ENCODE measurements around the gene NTF3. TPM values are rescaled to one million over a fixed set of nuclear protein-coding genes. Genes with fewer than 3 reads are reported as not detected.

The NTF3 gene
- total and polyA plus RNA-seq, 2 of the 8 experiments (the other 6 are each of a cell fraction or from before 2014, with no cell fraction given) = 1.4 to 2.3 TPM

GRCh38 chr12:5391653-5392052 lies 40.3 kb upstream of the NTF3 start:
- no peak overlapping the region for H2BK12ac ChIP-seq (ENCODE audit: low read depth, low read length)
- no peak overlapping the region for H2AFZ ChIP-seq (ENCODE audit: low read length)
- POLR2A ChIA-PET (ENCODE audit: partially characterized antibody) = interaction anchor here (1.0 kb wide), 1 partner anchor 11 kb away, joined by 3 read pairs; no protein-coding TSS in a partner anchor
- no peak overlapping the region for H3K9ac ChIP-seq (replicated peaks in 1 of 4; ENCODE audit: extremely low read depth in 1 of 4, low read depth in 3 of 4, low read length in 3 of 4)
- DNase-seq (ENCODE audit: low read depth in 1 of 2, low spot score in 2 of 2) = no peak
- H4K8ac ChIP-seq (ENCODE audit: extremely low read depth, insufficient read depth, low read length) = no peak overlapping the region
- no peaks in the 10 kb centered on the region for H3K23me2 ChIP-seq (ENCODE audit: low read depth, low read length)
- H2BK5ac ChIP-seq (ENCODE audit: low read depth, low read length) = no peak overlapping the region
- no peak overlapping the region for H3K4ac ChIP-seq (replicated peaks; ENCODE audit: insufficient read length, low read depth, low read length)
- no peak overlapping the region for H2BK20ac ChIP-seq (ENCODE audit: low read length)
- H3K9me3 ChIP-seq (ENCODE audit: insufficient read depth in 2 of 2, low read depth in 1 of 2, low read length in 1 of 2) = no peaks in the 10 kb centered on the region
- no peaks in the 10 kb centered on the region for H4K20me1 ChIP-seq (replicated peaks in 1 of 2; ENCODE audit: control insufficient read depth in 1 of 2, insufficient read depth in 2 of 2, low read length in 2 of 2)
- H3K4me2 ChIP-seq (ENCODE audit: insufficient read depth in 1 of 2, low read depth in 2 of 2, low read length in 2 of 2) = no peak overlapping the region
- H2AK5ac ChIP-seq (ENCODE audit: low read depth, low read length) = no peak overlapping the region
- H3K14ac ChIP-seq (ENCODE audit: insufficient read length) = no peak overlapping the region
- no peak overlapping the region for H2BK120ac ChIP-seq (replicated peaks; ENCODE audit: low read depth, low read length)
- no peak for FAIRE-seq
- H3K18ac ChIP-seq (ENCODE audit: extremely low read depth, low read length) = no peak overlapping the region
- CTCF ChIA-PET (ENCODE audit: partially characterized antibody) = interaction anchor here (1.4 to 1.8 kb wide), 2 partner anchors 10 to 37 kb away, joined by 4 to 5 read pairs; no protein-coding TSS in a partner anchor
- H3K27ac ChIP-seq (ENCODE audit: low read depth, low read length) = no peak overlapping the region
- no peak overlapping the region for H3K23ac ChIP-seq (ENCODE audit: insufficient read length)
- no peak overlapping the region for H4K91ac ChIP-seq (replicated peaks; ENCODE audit: insufficient read length, low read length)
- H4K5ac ChIP-seq (ENCODE audit: insufficient read length, low read depth, low read length) = no peak overlapping the region
- TF ChIP-seq SIX5 (IDR thresholded peaks at IDR 0.05; ENCODE audit: low read depth, low read length) (no peak), CBX5 (IDR thresholded peaks at IDR 0.05; ENCODE audit: low read depth, low read length) (no peak), RXRA (IDR thresholded peaks at IDR 0.05; ENCODE audit: insufficient read depth, low read depth, low read length) (no peak), BACH1 (IDR thresholded peaks at IDR 0.05; ENCODE audit: low read length) (no peak), SP4 (IDR thresholded peaks at IDR 0.05; ENCODE audit: low read length) (no peak), YY1 (IDR thresholded peaks at IDR 0.05; ENCODE audit: low read depth, low read length) (no peak), KDM4A (IDR thresholded peaks at IDR 0.05; ENCODE audit: low read depth, low read length, severe bottlenecking) (no peak), SUZ12 (IDR thresholded peaks at IDR 0.05; ENCODE audit: low read length) (no peak), ASH2L (IDR thresholded peaks at IDR 0.05; ENCODE audit: low read length) (no peak), FOSL1 (IDR thresholded peaks at IDR 0.05; ENCODE audit: insufficient read depth, low read depth, low read length) (no peak)
- no peaks in the 10 kb centered on the region; a peak in 1 of 7 replicates for H3K27me3 ChIP-seq (replicated peaks in 1 of 4; ENCODE audit: control insufficient read depth in 3 of 4, extremely low read depth in 1 of 4, insufficient read depth in 3 of 4, low read length in 3 of 4)
- H3K79me2 ChIP-seq (ENCODE audit: control insufficient read depth in 1 of 2, insufficient read depth in 2 of 2, low read length in 2 of 2) = no peaks in the 10 kb centered on the region
- WGBS, 2 experiments (ENCODE audit: extremely low coverage in 1 of 2, insufficient coverage in 1 of 2, insufficient read length in 1 of 2, insufficient replicate concordance in 2 of 2, low coverage in 1 of 2, low lambda C conversion rate in 2 of 2, missing lambda C conversion rate in 1 of 2) = 86% methylated on average over 2 of the region's 2 CpGs; no CpG with 5 or more reads in 1 of the 2 experiments
- H3K36me3 ChIP-seq (ENCODE audit: control insufficient read depth in 2 of 4, insufficient read depth in 4 of 4, low read length in 3 of 4) = no peaks in the 10 kb centered on the region; a peak in 1 of 8 replicates
- H3K56ac ChIP-seq (replicated peaks; ENCODE audit: insufficient read length, low read depth, low read length) = no peak overlapping the region
- no peak overlapping the region for H2BK15ac ChIP-seq (ENCODE audit: low read length)
- no peak overlapping the region for H3K4me3 ChIP-seq (ENCODE audit: extremely low read depth in 1 of 4, insufficient read depth in 2 of 4, low read depth in 3 of 4, low read length in 4 of 4)
- H3K4me1 ChIP-seq (replicated peaks in 1 of 4; ENCODE audit: control insufficient read depth in 3 of 4, insufficient read depth in 4 of 4, low read length in 3 of 4) = peaks cover 0 to 4% (median 0%) of the 10 kb centered on the region in 4 experiments; a peak in 1 of 7 replicates
- H3K79me1 ChIP-seq (ENCODE audit: low read depth, low read length) = no peaks in the 10 kb centered on the region
